Panc1 (cell line): ENCODE measurements around the gene ACOT8.
A peak's percentile ranks its signal among the peaks of the same experiment; 100 is the strongest.

Source experiments
- POLR2AphosphoS5 ChIP-seq: IDR thresholded peaks from 2 replicates; pipeline ENCODE4 v1.6.1; 2012; ENCODE audit warnings: mild to moderate bottlenecking, low read depth, low read length, moderate library complexity
- REST ChIP-seq, 2 experiments: IDR thresholded peaks; 2 replicates each; pipeline ENCODE4 v1.6.1; 2011 to 2012; ENCODE audit warnings: low read depth in 2 of 2, control low read depth in 1 of 2, low read length in 1 of 2, mild to moderate bottlenecking in 1 of 2, moderate library complexity in 1 of 2; ENCODE audit not compliant: insufficient read depth in 1 of 2
- SIN3A ChIP-seq: IDR thresholded peaks from 2 replicates; pipeline ENCODE4 v1.6.1; 2012; ENCODE audit warnings: low read depth, mild to moderate bottlenecking, low read length, moderate library complexity, borderline replicate concordance; ENCODE audit not compliant: insufficient read depth
- TF ChIP-seq, protein P1 (sequence below): fragments of 450-650 bp; IDR thresholded peaks from 2 replicates; pipeline ENCODE4 v1.5.1; 2017; ENCODE audit warnings: mild to moderate bottlenecking

GRCh38 chr20:45890077-45890984 lies 33.1 kb upstream of the ACOT8 start:
- TF ChIP-seq, protein P1, sequence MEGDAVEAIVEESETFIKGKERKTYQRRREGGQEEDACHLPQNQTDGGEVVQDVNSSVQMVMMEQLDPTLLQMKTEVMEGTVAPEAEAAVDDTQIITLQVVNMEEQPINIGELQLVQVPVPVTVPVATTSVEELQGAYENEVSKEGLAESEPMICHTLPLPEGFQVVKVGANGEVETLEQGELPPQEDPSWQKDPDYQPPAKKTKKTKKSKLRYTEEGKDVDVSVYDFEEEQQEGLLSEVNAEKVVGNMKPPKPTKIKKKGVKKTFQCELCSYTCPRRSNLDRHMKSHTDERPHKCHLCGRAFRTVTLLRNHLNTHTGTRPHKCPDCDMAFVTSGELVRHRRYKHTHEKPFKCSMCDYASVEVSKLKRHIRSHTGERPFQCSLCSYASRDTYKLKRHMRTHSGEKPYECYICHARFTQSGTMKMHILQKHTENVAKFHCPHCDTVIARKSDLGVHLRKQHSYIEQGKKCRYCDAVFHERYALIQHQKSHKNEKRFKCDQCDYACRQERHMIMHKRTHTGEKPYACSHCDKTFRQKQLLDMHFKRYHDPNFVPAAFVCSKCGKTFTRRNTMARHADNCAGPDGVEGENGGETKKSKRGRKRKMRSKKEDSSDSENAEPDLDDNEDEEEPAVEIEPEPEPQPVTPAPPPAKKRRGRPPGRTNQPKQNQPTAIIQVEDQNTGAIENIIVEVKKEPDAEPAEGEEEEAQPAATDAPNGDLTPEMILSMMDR, result peak; percentile 88
- TF ChIP-seq REST (IDR thresholded peaks at IDR 0.05; ENCODE audit: insufficient read depth in 1 of 2, low read depth in 2 of 2, low read length in 1 of 2), result no peak
- TF ChIP-seq POLR2AphosphoS5, result no peak
- TF ChIP-seq SIN3A, result no peak
